Mesenchymal stem cell (in vitro differentiated cells and primary cell): ENCODE results near the gene ZNF200.
A peak's percentile ranks its signal among the peaks of the same experiment; 100 is the strongest.
"Not testable (repeated sequence)": the region's sequence is repeated elsewhere in the genome, so short reads cannot be mapped to it uniquely, and the experiment has no call there.

Experiments used
- DNase-seq: peaks from one replicate; pipeline ENCODE4 v3.0.0-alpha.2; 2013
- H2AFZ ChIP-seq: one replicate; pipeline ENCODE4 v1.6.1; 2013; ENCODE audit warnings: low read depth, mild to moderate bottlenecking, control low read depth, inconsistent platforms, low read length, moderate library complexity
- H2AK5ac ChIP-seq: 2 replicates; pipeline ENCODE4 v1.6.1; 2013; ENCODE audit warnings: low read length, moderate library complexity, mild to moderate bottlenecking, inconsistent platforms; ENCODE audit not compliant: severe bottlenecking
- H2BK120ac ChIP-seq: one replicate; pipeline ENCODE4 v1.6.1; 2013; ENCODE audit warnings: low read depth, mild to moderate bottlenecking, inconsistent platforms, low read length, moderate library complexity
- H2BK12ac ChIP-seq, 2 experiments: one replicate each; pipeline ENCODE4 v1.6.1; 2013; ENCODE audit warnings: inconsistent platforms in 2 of 2, low read length in 2 of 2, mild to moderate bottlenecking in 2 of 2, moderate library complexity in 2 of 2, control low read depth in 1 of 2
- H2BK15ac ChIP-seq: one replicate; pipeline ENCODE4 v1.6.1; 2013; ENCODE audit warnings: mild to moderate bottlenecking, low read depth, inconsistent platforms; ENCODE audit not compliant: poor library complexity, severe bottlenecking
- H2BK5ac ChIP-seq: 2 replicates; pipeline ENCODE4 v1.6.1; 2013; ENCODE audit warnings: low read depth, mild to moderate bottlenecking, low read length, control low read depth, inconsistent platforms; ENCODE audit not compliant: poor library complexity, severe bottlenecking
- H3K14ac ChIP-seq, 2 experiments: one replicate each; pipeline ENCODE4 v1.6.1; 2013; ENCODE audit warnings: inconsistent platforms in 2 of 2, low read length in 2 of 2, control low read depth in 1 of 2, mild to moderate bottlenecking in 1 of 2, moderate library complexity in 1 of 2
- H3K18ac ChIP-seq, 2 experiments: one replicate each; pipeline ENCODE4 v1.6.1; 2013; ENCODE audit warnings: inconsistent platforms in 2 of 2, low read length in 2 of 2, control low read depth in 1 of 2, low read depth in 1 of 2, mild to moderate bottlenecking in 1 of 2
- H3K23ac ChIP-seq, 2 experiments: one replicate each; pipeline ENCODE4 v1.6.1; 2013; ENCODE audit warnings: inconsistent platforms in 2 of 2, low read length in 2 of 2, mild to moderate bottlenecking in 2 of 2, moderate library complexity in 2 of 2, control low read depth in 1 of 2
- H3K27ac ChIP-seq: 2 replicates; pipeline ENCODE4 v1.5.1; 2013; ENCODE audit warnings: mild to moderate bottlenecking, moderate library complexity, low read length, control low read depth, inconsistent platforms; ENCODE audit not compliant: poor library complexity, severe bottlenecking
- H3K27me3 ChIP-seq, 2 experiments: 2 replicates each; pipeline versions ENCODE4 v1.6.1 to v1.7.0; 2013; ENCODE audit warnings: low read length in 2 of 2, mild to moderate bottlenecking in 2 of 2, moderate library complexity in 2 of 2, control low read depth in 1 of 2, inconsistent platforms in 1 of 2; ENCODE audit not compliant: control insufficient read depth in 1 of 2, insufficient read depth in 1 of 2
- H3K36me3 ChIP-seq, 2 experiments: 2 replicates each; pipeline versions ENCODE4 v1.6.1 to v1.7.0; 2013; ENCODE audit warnings: low read length in 2 of 2, control low read depth in 1 of 2, inconsistent platforms in 1 of 2, low read depth in 1 of 2, mild to moderate bottlenecking in 1 of 2; ENCODE audit not compliant: insufficient read depth in 2 of 2, control insufficient read depth in 1 of 2
- H3K4ac ChIP-seq, 2 experiments: one replicate each; pipeline ENCODE4 v1.6.1; 2013; ENCODE audit warnings: inconsistent platforms in 2 of 2, low read length in 2 of 2, mild to moderate bottlenecking in 2 of 2, moderate library complexity in 2 of 2, control low read depth in 1 of 2, low read depth in 1 of 2
- H3K4me1 ChIP-seq: 2 replicates; pipeline ENCODE4 v1.6.1; 2013; ENCODE audit warnings: low read depth, low read length, control low read depth; ENCODE audit not compliant: control insufficient read depth, insufficient read depth
- H3K4me2 ChIP-seq: 2 replicates; pipeline ENCODE4 v1.6.1; 2013; ENCODE audit warnings: low read length, mild to moderate bottlenecking, inconsistent platforms; ENCODE audit not compliant: poor library complexity, severe bottlenecking
- H3K4me3 ChIP-seq, 2 experiments: 2 replicates each; pipeline versions ENCODE4 v1.5.1 to v1.7.0; 2013; ENCODE audit warnings: low read length in 2 of 2, mild to moderate bottlenecking in 2 of 2, control low read depth in 1 of 2, low read depth in 1 of 2; ENCODE audit not compliant: insufficient read depth in 1 of 2
- H3K79me1 ChIP-seq: replicated peaks from 2 replicates; pipeline ENCODE4 v1.6.1; 2013; ENCODE audit warnings: mild to moderate bottlenecking, control low read depth, low read length, inconsistent platforms; ENCODE audit not compliant: poor library complexity, severe bottlenecking
- H3K9ac ChIP-seq: 2 replicates; pipeline ENCODE4 v1.7.0; 2013; ENCODE audit warnings: mild to moderate bottlenecking, low read length, moderate library complexity
- H3K9me3 ChIP-seq: 2 replicates; pipeline ENCODE4 v1.7.0; 2013; ENCODE audit warnings: mild to moderate bottlenecking, low read length; ENCODE audit not compliant: control insufficient read depth
- H4K8ac ChIP-seq: one replicate; pipeline ENCODE4 v1.6.1; 2013; ENCODE audit warnings: inconsistent platforms, mild to moderate bottlenecking, low read length, moderate library complexity
- H4K91ac ChIP-seq: one replicate; pipeline ENCODE4 v1.6.1; 2013; ENCODE audit warnings: mild to moderate bottlenecking, low read length, inconsistent platforms
- WGBS: methylation state at CpG from one replicate; pipeline ENCODE4 v1.1.7; 2013; ENCODE audit warnings: mixed read lengths; 5-methylcytosine and 5-hydroxymethylcytosine counted together

ZNF200 gene

DNA sequence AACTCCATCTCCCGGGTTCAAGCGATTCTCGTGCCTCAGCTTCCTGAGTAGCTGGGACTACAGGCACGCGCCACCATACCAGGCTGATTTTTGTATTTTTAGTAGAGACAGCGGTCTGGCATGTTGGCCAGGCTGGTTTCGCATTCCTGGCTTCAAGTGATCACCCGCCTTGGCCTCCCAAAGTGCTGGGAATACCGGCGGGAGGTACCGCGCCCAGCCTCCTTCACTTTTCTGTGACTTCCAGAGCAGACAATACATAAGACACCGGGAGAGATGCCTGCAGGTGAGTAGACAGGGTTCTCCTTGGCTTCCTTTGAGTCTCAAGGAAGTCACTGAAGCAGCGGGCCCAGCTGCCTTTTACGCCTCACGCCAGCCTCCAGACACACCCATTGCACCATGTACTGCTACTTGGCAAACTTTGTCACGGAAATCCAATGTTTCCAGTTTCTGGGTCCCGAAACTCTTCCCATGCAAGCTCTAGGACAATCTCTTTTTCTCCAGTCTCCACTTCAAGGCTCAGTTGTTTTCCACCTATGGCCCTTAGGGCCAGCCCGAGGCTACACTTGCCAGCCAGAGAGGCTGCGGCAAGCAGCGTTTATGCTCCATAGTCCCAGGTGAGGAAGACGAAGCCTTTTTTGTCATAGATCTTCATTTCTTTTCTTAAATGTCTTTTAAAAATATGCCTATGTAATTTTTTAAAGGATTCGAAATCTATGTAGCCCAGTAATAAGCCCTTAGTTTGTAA is 47.8 kb downstream of the ZNF200 start:
- Histone ChIP-seq H3K27ac (no peak overlapping the region), H3K4me2 (no peak overlapping the region), H2AFZ (no peak overlapping the region), H3K23ac (no peak overlapping the region), H2BK12ac (no peak overlapping the region), H3K9me3 (no peaks in the 10 kb centered on the region), H3K4me1 (peaks cover 37% of the 10 kb centered on the region), H3K79me1 (no peaks in the 10 kb centered on the region), H3K36me3 (no peaks in the 10 kb centered on the region), H3K4ac (no peak overlapping the region), H3K18ac (no peak overlapping the region), H2AK5ac (no peak overlapping the region), H2BK120ac (no peak overlapping the region), H2BK15ac (no peak overlapping the region), H3K9ac (no peak overlapping the region), H3K27me3 (peaks cover 29 to 41% of the 10 kb centered on the region in 2 experiments), H4K8ac (no peak overlapping the region), H3K14ac (no peak overlapping the region), H3K4me3 (no peak overlapping the region), H2BK5ac (no peak overlapping the region), H4K91ac (no peak overlapping the region)
- DNase-seq = no peak
- 86% methylated on average over 19 of the region's 23 CpGs for WGBS

DNA sequence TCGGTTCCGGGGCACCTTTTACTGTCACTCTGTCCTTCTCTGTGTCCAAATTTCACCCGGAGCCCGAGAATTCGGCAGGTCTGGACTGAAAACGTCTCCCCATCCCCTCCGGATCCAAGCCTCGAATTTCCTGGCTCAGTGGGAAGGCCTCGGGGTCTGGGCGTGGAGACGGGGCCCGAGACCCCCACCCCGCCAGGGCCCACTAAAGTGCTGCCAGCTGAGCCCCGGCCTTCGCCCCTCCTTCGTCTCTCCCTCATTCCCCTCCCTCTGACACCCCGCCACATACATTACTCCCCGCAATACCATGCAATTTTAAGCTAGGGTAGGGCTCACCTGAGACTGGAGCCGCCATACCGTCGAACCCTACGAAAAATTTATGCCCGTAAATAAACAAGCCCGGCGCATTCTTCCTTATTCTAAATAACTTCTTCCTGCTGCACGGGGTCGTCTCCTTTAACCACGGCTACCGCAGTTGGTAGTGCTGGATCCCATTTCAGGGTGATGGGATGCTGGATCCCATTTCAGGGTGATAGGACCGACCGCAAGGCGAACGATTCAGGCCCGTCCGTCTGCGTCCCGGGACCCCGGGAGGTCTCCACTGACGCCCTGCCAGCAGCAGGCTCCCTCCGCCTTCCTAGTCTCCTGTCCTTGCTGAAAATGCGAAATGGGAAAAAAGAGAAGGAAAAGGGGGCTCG is 51.4 kb downstream of the ZNF200 start:
- H2AFZ ChIP-seq = peak overlapping the region; percentile 70
- H2BK120ac ChIP-seq = no peak overlapping the region
- no peak overlapping the region for H4K8ac ChIP-seq
- no peak overlapping the region for H2AK5ac ChIP-seq
- H2BK15ac ChIP-seq = no peak overlapping the region
- no peak overlapping the region for H3K27ac ChIP-seq
- H3K9ac ChIP-seq = peak overlapping the region; percentile 18
- WGBS = under 1% methylated on average over 31 of the region's 42 CpGs
- peaks cover 19% of the 10 kb centered on the region for H3K4me1 ChIP-seq
- H3K14ac ChIP-seq = no peak overlapping the region
- peak overlapping the region; percentile 50 to 77 for H3K4me3 ChIP-seq
- H3K27me3 ChIP-seq = peaks cover 47 to 56% of the 10 kb centered on the region in 2 experiments
- no peak overlapping the region for H4K91ac ChIP-seq
- no peaks in the 10 kb centered on the region for H3K9me3 ChIP-seq
- H2BK12ac ChIP-seq = no peak overlapping the region
- no peak overlapping the region for H3K4ac ChIP-seq
- H2BK5ac ChIP-seq = no peak overlapping the region
- H3K23ac ChIP-seq = peak overlapping the region in 1 of 2 experiments; percentile 60
- no peaks in the 10 kb centered on the region for H3K79me1 ChIP-seq
- peak; percentile 41 for DNase-seq
- peak overlapping the region; percentile 93 for H3K4me2 ChIP-seq
- no peaks in the 10 kb centered on the region for H3K36me3 ChIP-seq
- H3K18ac ChIP-seq = no peak overlapping the region

DNA sequence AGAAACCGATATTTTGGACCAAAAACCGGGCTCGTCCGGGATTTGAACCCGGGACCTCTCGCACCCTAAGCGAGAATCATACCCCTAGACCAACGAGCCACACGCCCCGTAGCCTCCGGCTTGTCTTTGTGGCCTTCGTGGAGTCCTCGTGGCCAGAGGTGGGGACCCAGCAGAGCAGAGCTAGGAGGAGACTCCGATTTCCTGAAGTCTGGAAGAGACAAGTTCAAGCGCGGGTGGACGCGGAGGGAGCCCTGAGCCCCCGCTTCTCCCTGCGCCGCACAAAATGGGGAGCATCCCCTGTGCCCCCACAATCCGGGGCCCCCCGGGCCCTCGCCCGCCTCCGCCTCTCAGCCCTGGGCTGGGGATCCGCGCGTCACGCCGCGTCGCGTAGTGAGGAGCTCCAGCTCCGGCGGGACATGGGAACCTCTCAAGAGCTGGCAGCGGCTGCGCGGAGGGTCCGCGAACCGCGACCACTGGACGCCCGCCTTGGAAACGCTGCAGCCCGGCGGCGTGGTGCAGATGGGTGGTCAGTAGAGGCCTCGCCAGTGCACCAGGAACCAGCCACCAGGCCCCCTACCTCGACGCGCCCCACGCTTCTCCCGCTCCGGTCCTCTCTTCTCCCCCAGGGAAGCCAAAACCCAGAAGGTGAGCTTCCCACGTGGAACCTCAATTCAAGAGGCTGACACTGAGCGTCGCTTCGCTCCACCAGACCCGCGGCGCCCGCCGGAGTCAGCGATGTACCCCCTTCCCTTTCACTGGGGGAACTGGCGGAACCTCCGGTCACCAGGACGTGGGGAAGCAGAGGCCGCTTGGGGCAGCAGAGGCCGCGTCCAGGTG is 52.1 kb downstream of the ZNF200 start:
- H2BK12ac ChIP-seq = no peak overlapping the region
- peak; percentile 65 for DNase-seq
- H3K14ac ChIP-seq = no peak overlapping the region
- H3K23ac ChIP-seq = peak overlapping the region in 1 of 2 experiments; percentile 60
- H3K4me3 ChIP-seq = peak overlapping the region; percentile 50 to 77
- H2BK5ac ChIP-seq = no peak overlapping the region
- no peak overlapping the region for H3K18ac ChIP-seq
- H2BK15ac ChIP-seq = no peak overlapping the region
- peak overlapping the region; percentile 10 for H4K8ac ChIP-seq
- H3K79me1 ChIP-seq = no peaks in the 10 kb centered on the region
- H2AK5ac ChIP-seq = no peak overlapping the region
- peak overlapping the region; percentile 18 for H3K9ac ChIP-seq
- peak overlapping the region; percentile 18 for H4K91ac ChIP-seq
- no peak overlapping the region for H3K4ac ChIP-seq
- H3K4me2 ChIP-seq = peak overlapping the region; percentile 93
- H2BK120ac ChIP-seq = no peak overlapping the region
- peak overlapping the region; percentile 70 for H2AFZ ChIP-seq
- H3K4me1 ChIP-seq = peaks cover 17% of the 10 kb centered on the region
- no peak overlapping the region for H3K27ac ChIP-seq
- H3K27me3 ChIP-seq = peaks cover 49 to 61% of the 10 kb centered on the region in 2 experiments
- H3K36me3 ChIP-seq = no peaks in the 10 kb centered on the region
- WGBS = under 1% methylated on average over 62 of the region's 72 CpGs
- H3K9me3 ChIP-seq = no peaks in the 10 kb centered on the region

DNA sequence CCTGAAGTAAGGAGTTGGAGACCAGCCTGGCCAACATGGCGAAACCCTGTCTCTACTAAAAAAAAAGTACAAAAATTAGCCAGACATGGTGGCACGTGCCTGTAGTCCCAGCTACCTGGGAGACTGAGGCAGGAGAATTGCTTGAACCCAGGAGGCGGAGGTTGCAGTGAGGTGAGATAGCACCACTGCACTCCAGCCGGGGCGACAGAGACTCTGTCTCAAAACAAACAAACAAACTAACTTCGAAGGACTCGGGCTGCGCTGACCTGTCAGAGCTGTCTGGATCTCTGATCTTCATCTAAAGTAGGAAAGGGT is 52.7 kb downstream of the ZNF200 start:
- H3K36me3 ChIP-seq, H2BK120ac ChIP-seq, H2BK15ac ChIP-seq, H2AFZ ChIP-seq, H3K14ac ChIP-seq, H4K8ac ChIP-seq, H3K4me3 ChIP-seq, H2AK5ac ChIP-seq, H2BK5ac ChIP-seq, H3K9me3 ChIP-seq, H3K79me1 ChIP-seq, H3K4me2 ChIP-seq, H3K9ac ChIP-seq, H4K91ac ChIP-seq, H3K27ac ChIP-seq, H2BK12ac ChIP-seq, H3K4ac ChIP-seq, H3K18ac ChIP-seq, DNase-seq, H3K23ac ChIP-seq: not testable (repeated sequence)
- Histone ChIP-seq H3K27me3 (peaks cover 53 to 64% of the 10 kb centered on the region in 2 experiments), H3K4me1 (peaks cover 17% of the 10 kb centered on the region)
- WGBS = 45% methylated on average over 6 of the region's 8 CpGs
